ENCODE results near the gene LPP.

DNA sequence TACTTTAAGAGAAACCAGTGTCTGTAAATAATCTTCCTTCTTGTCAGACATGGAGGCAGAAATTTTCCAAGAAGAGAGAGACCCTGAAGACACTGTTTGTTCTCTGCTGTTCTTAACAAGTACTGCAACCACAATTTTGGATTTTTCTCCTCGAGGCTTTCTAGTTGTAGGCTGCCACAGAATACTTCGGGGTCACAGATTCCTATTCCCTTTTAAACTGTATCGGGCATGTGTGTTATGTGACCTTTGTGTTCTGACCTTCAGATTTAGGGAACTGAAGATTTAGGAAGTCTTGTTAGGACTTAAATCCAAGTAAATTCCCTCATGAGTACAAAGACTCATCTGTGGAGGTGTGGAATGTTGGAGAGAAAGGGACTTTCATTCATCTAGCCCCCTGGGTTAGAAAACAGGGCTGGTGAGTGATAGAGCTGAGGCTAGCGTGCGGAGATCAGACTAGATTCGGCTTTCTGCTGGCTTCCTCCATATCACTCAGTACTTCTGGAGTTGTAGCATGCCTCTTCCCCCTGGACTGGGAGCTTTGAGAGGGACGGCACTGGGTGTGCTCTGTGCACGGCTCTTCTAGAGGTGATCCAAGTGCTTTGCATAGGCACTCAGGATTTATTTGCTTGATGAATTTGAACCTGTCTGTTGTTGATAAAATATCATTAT lies 237.0 kb downstream of the LPP start:
- TF ChIP-seq POLR2AphosphoS5 (IDR thresholded peaks at IDR 0.05; ENCODE audit: borderline replicate concordance, low read depth, low read length) (no peak), EZH2 (IDR thresholded peaks at IDR 0.05) (no peak)

All from SK-N-MC (cell line).